ENCODE measurements around the gene MAFF.

DNA sequence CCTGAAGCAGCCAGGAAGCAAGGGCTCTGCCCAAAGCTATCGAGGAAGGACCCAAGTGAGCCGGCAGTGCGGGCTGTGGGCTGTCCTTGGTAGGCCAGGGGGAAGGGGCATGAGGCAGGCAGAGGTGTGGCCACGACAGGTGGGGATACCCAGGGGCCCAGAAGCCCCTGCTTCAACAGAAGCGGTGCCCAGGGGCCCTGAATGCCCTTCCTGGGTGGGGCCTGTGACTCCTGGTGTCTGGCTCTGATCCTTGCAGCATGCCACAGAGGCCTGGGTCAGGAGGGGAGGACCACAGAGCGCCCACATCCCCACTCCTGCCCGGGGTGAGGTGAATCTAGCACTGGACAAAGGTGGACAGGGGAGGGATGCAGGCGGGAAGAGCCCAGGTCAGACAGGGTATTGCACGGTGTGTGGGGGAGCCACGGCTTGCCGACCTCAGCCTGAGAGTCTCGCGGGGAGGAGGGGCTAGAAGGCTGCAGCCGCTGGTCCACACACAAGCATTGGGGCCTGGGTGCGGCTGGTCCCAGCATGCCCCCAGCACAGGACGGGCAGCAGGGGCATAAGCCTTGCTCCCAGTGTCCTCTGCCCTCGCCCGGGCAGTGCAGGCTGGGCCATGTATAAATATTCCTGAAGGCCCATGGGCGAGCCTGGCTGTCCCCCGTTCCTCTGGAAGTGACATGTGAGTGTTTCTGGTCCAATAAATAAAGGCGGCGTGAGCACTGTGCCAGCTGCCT is 19.0 kb downstream of the MAFF start:
- TF ChIP-seq CTCF (IDR thresholded peaks at IDR 0.05; ENCODE audit: insufficient read depth, low read length) (no peak), GABPA (IDR thresholded peaks at IDR 0.05; ENCODE audit: low read depth) (no peak)
- TF ChIP-seq, protein P1, sequence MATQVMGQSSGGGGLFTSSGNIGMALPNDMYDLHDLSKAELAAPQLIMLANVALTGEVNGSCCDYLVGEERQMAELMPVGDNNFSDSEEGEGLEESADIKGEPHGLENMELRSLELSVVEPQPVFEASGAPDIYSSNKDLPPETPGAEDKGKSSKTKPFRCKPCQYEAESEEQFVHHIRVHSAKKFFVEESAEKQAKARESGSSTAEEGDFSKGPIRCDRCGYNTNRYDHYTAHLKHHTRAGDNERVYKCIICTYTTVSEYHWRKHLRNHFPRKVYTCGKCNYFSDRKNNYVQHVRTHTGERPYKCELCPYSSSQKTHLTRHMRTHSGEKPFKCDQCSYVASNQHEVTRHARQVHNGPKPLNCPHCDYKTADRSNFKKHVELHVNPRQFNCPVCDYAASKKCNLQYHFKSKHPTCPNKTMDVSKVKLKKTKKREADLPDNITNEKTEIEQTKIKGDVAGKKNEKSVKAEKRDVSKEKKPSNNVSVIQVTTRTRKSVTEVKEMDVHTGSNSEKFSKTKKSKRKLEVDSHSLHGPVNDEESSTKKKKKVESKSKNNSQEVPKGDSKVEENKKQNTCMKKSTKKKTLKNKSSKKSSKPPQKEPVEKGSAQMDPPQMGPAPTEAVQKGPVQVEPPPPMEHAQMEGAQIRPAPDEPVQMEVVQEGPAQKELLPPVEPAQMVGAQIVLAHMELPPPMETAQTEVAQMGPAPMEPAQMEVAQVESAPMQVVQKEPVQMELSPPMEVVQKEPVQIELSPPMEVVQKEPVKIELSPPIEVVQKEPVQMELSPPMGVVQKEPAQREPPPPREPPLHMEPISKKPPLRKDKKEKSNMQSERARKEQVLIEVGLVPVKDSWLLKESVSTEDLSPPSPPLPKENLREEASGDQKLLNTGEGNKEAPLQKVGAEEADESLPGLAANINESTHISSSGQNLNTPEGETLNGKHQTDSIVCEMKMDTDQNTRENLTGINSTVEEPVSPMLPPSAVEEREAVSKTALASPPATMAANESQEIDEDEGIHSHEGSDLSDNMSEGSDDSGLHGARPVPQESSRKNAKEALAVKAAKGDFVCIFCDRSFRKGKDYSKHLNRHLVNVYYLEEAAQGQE (IDR thresholded peaks at IDR 0.05; ENCODE audit: insufficient replicate concordance, low read depth), result no peak
